Mesodermal cell (in vitro differentiated cells): ENCODE measurements around the gene FAT1.

ENCODE experiments used
- H3K27ac ChIP-seq: 2 replicates; pipeline ENCODE4 v1.7.0; 2013; ENCODE audit warnings: mild to moderate bottlenecking, low read depth, low read length, moderate library complexity; ENCODE audit not compliant: severe bottlenecking
- H3K36me3 ChIP-seq: 2 replicates; pipeline ENCODE4 v1.7.1; 2013; ENCODE audit warnings: mild to moderate bottlenecking, low read length, moderate library complexity; ENCODE audit not compliant: control insufficient read depth, insufficient read depth
- H3K4me1 ChIP-seq: one replicate; pipeline ENCODE4 v1.7.1; 2013; ENCODE audit warnings: mild to moderate bottlenecking, low read length; ENCODE audit not compliant: insufficient read depth, control insufficient read depth, poor library complexity, severe bottlenecking
- H3K4me3 ChIP-seq: 2 replicates; pipeline ENCODE4 v1.7.0; 2013; ENCODE audit warnings: low read length, control low read depth, mild to moderate bottlenecking; ENCODE audit not compliant: insufficient read depth, poor library complexity, severe bottlenecking; ENCODE audit errors: extremely low read depth
- H3K9me3 ChIP-seq: 2 replicates; pipeline ENCODE4 v1.7.1; 2013; ENCODE audit warnings: mild to moderate bottlenecking, low read length, moderate library complexity; ENCODE audit not compliant: control insufficient read depth
- WGBS, 2 experiments: methylation state at CpG; one replicate each; pipeline ENCODE4 v1.1.5; 2013; ENCODE audit warnings: missing lambda C conversion rate in 2 of 2; ENCODE audit not compliant: insufficient coverage in 2 of 2; 5-methylcytosine and 5-hydroxymethylcytosine counted together

The FAT1 gene

DNA sequence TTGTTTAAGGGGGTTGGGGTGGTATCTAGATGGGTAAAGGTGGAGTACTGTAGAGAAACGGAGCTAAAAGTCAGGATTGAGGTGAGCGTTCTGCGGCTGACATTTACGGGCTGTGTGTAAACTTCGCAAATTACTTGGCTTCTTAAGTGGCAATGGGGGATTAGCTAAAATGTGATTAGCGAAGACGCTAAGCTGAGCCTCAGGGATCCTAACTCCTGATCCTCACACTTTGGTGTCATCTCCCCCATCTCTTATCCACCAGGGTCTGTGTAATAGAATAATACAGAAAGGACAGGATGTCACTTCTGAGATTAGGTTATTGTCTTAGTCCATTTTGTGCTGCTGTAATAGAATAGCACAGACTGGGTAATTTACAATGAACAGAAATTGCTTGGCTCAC, 10.6 kb upstream of the FAT1 start:
- H3K4me1 ChIP-seq, result peaks cover 14% of the 10 kb centered on the region
- no peaks in the 10 kb centered on the region for H3K36me3 ChIP-seq
- no peak overlapping the region for H3K4me3 ChIP-seq
- H3K27ac ChIP-seq, result no peak overlapping the region
- WGBS, 2 experiments, result 92 to 93% methylated on average over 4 to 6 of the region's 7 CpGs
- H3K9me3 ChIP-seq, result no peaks in the 10 kb centered on the region

DNA sequence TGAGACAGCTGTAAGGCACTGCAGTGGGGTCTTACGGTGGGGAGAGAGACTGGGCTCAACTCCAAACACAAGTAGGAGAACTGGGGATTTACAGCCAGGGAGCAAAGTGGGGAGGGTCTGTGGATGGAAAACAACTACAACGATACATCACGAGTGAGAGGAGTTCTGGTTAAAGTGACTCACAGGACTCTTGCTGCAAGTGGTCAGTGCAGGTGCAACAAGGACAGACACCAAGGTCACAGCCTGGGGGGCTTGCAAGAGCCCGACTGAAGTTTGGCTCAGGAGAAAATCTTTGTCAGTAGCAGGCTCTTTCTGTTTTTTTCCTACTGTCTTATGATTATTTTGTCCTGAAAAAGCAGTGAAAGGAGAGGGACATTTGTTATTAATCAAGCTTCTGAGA, 10.1 kb upstream of the FAT1 start:
- 97 to 98% methylated on average over 2 to 4 of the region's 4 CpGs for WGBS, 2 experiments
- H3K4me3 ChIP-seq, result no peak overlapping the region
- H3K36me3 ChIP-seq, result no peaks in the 10 kb centered on the region
- no peak overlapping the region for H3K27ac ChIP-seq
- H3K4me1 ChIP-seq, result peaks cover 18% of the 10 kb centered on the region
- H3K9me3 ChIP-seq, result no peaks in the 10 kb centered on the region

DNA sequence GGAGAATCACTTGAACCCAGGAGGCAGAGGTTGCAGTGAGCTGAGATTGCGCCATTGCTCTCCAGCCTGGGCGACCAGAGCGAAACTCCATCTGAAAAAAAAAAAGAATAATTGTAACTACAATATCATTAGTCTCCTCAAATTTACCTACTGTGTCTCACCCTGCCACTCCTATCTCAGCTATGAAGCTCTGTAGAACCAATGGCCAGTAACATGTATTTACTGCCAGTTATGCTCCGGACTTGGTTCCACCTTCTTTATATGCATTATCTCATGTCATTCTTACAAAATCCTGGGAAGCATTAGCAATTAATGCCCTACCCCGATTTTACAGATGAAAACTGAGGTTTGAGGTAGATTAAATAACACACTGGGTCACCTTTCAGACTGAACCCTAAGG, 7.0 kb upstream of the FAT1 start:
- 87% methylated on average over 3 of the region's 5 CpGs; no CpG with 5 or more reads in 1 of the 2 experiments for WGBS, 2 experiments
- Histone ChIP-seq H3K9me3 (no peaks in the 10 kb centered on the region), H3K27ac (no peak overlapping the region), H3K4me1 (peaks cover 18% of the 10 kb centered on the region), H3K4me3 (no peak overlapping the region), H3K36me3 (no peaks in the 10 kb centered on the region)

DNA sequence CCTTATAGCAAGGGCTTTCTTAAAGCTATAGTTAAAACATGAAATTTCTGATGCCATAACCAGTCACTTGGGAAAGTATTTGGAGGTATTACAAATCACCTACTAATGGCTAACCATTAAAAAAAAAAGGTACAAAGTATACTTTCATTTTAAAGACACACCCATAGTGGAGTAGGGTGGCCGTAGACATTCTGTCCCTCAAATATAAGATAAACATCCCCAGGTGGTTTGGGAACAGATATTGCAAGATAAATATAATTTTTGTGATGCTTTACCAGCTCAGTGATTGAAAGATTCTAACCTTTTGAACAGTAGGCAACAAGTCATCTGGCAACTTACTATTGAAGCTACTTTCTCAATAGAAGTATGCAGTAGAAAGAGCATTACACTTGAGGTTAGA, 6.2 kb upstream of the FAT1 start:
- peaks cover 16% of the 10 kb centered on the region for H3K4me1 ChIP-seq
- peaks cover 3% of the 10 kb centered on the region for H3K36me3 ChIP-seq
- no peak overlapping the region for H3K4me3 ChIP-seq
- no peak overlapping the region for H3K27ac ChIP-seq
- no peaks in the 10 kb centered on the region for H3K9me3 ChIP-seq
- WGBS, 2 experiments, result no CpG with 5 or more reads among the region's 1 CpG

DNA sequence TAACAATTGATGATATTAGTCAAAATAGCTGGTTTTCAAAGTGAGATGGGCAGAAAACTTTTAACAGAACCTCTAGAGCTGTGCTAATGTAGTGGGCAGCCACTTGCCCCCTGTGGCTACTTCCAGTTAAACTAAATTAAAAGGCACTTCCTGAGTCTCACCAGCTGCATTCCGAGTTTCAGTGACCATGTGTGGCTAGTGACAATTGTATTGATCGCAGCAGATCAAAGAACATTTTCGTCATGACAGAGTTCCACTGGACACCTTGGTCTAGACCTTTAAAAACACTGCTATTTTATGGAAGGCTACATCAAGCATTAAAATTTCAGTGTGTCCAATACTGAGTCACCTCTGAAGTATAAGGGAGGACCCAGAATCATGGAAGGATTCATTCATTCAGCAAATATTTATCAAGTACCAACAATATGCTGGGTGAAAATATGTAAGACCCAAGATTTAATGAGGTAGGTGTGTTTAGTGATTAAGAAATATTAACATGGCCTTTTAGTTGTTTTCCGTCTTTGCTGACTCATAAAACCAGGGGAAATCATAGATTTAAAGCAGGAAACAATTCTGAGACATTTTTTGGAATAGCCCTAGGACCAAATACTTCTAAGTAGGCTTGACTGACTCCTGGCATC, 5.1 kb upstream of the FAT1 start:
- peaks cover 12% of the 10 kb centered on the region for H3K4me1 ChIP-seq
- H3K4me3 ChIP-seq, result peak overlapping the region; percentile 93
- H3K27ac ChIP-seq, result no peak overlapping the region
- 28 to 40% methylated on average over 4 of the region's 4 CpGs for WGBS, 2 experiments
- H3K9me3 ChIP-seq, result no peaks in the 10 kb centered on the region
- H3K36me3 ChIP-seq, result peaks cover 8% of the 10 kb centered on the region

DNA sequence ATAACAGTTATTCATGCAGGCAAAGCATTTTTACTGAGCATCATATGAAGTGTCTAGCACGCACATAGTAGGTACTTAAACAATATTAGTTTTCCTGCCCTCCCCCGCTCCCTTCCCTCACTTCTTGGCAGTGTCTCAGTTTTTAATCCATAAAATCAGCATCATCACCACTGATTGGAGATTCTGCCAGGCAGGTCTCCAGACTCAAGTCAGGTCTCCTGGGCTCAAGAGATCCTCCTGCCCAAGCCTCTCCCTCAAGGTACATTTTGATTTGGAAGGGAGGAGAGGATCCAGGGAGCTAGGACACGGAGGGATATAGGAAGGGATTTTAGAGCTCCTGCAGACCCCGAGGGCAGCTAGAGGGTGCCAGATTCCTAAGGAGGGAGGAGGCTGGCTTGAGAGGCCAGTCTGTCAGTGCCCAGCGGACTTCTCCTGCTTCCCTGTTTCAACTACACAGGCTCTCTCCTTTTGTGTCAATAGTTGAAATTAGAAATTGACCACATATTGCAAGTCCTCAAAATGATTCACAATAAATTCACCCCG, 4.4 kb upstream of the FAT1 start:
- peak overlapping the region; percentile 45 for H3K27ac ChIP-seq

DNA sequence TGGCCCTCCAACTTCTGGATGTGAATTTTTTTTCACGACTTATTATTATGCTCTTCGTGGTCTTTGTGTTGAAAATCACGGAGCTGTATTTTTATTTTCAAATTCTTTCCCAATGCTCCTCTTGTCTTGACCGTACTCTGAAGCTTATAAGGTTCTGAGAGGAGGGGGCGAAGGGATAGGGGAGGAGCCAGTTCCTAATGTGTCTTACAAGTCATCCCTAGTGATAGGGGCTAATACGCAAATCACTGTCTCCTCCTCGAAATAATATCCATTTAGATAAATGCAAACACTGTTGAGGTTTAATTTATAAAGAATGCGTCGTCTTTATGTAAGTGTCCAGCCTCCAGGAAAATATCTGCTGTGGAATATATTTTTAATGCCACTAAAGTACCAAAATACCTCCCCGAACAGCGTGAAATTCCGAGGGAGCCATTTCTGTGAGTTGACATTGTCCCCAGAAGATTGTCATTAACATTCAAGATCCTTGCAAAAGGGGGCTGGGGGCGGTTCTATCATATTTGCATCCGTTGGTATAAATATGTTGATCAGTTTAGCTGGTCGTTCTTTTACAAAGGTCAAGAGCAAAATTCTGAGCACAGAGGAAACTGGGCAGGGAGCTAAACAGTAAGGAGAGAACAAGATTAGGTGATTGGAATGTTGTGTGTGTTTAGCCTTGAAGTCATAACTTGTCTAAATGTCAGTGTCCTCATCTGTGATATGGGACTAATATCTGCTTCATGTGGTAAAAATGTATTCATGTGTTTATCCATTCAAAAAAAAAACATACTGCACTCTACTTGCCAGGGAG, 3.7 kb upstream of the FAT1 start:
- H3K4me3 ChIP-seq, result peak overlapping the region; percentile 93
- peaks cover 12% of the 10 kb centered on the region for H3K4me1 ChIP-seq
- peaks cover 8% of the 10 kb centered on the region for H3K36me3 ChIP-seq
- WGBS, 2 experiments, result 6% methylated on average over 2 to 3 of the region's 15 CpGs
- H3K9me3 ChIP-seq, result no peaks in the 10 kb centered on the region
- peak overlapping the region; percentile 90 for H3K27ac ChIP-seq

More for the DNA sequence above, 4.4 kb upstream of the FAT1 start:
- peak overlapping the region; percentile 93 for H3K4me3 ChIP-seq
- H3K4me1 ChIP-seq, result peaks cover 12% of the 10 kb centered on the region
- H3K9me3 ChIP-seq, result no peaks in the 10 kb centered on the region
- WGBS, 2 experiments, result 32 to 45% methylated on average over 3 to 4 of the region's 6 CpGs
- peaks cover 8% of the 10 kb centered on the region for H3K36me3 ChIP-seq

DNA sequence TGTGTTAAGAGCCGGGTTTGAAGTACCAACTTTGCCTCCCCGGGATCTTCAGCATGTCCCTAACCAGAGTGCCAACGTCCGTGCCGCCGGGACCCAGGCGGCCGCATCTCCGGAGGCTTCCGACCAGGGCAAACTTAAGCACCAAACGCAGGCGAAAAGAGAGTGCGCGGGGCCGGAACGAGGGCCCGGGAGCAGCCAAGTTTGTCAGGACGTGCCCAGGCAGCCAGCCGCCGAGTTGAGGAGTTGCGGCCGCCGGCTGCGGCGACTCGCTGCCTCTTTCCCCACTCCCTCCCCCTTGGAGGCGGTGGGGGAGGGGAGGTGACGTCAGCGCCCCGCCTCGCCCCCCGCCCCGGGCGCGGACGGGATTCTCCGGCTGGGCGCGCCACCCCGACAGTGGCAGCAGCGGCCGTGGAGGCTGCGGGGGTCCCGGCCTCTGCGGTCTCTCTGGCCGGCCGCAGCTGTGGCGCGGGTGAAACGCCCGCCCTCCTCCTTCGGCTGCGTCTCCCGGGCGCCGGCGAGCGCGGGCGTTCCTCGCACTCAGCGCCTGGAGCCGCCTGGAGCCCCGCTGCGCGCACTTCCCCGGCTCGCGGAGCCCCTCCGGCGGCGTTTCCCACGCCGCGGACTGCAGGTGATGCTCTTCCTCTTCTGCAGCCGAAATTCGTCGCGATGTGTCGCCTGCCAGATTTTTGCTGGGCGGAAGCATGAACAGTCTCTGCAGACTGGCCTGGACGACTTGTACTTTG, 2.9 kb upstream of the FAT1 start:
- Histone ChIP-seq H3K4me1 (peaks cover 12% of the 10 kb centered on the region), H3K27ac (peak overlapping the region; percentile 90), H3K9me3 (peaks cover 4% of the 10 kb centered on the region), H3K36me3 (peaks cover 12% of the 10 kb centered on the region), H3K4me3 (peak overlapping the region; percentile 93)
- WGBS, 2 experiments, result 0% methylated on average over 53 to 54 of the region's 82 CpGs

DNA sequence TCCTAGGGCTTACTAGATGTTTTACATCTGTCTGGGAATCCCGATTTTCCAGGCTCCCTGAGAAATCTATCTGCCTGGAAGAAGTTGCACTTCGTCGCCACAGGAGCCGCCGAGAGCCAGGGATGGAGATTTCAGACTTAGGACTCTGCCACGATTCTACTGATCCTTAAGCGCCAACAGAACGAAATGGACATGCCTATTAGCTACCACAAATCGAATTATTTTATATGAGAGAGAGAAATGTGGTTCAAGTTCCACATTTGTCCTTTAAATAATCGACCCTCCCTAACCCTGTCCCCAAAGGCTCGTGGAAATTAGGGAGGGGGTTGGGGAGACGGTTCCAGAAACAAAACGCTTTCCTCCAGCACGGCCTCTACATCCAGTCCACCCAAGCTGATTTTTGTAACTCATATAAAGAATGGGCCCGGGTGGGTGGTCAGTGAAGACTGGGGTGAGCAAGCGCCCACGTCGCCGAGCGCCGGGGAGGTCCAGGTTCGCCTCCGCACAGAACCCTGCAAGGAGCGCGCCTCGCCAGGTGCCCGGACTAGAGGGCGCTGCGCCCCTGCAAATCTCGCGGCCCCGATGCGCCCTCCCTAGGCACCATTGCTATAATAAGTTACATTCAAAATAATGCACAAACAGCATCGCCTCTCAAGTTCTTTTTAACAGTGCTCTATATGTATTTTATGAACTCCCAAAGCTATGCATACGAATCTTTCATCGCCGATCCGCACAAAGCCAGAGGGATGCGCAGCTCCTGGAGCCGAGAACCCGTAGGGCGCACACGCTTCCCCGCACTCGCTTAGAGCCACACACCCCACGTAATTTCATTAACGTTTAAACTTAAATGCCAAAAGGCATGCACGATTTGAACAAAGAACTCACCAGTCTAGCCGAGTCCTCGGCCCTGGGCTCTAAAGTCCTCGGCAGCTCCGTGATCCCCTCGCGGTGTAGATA, 2.1 kb upstream of the FAT1 start:
- peak overlapping the region; percentile 93 for H3K4me3 ChIP-seq
- H3K9me3 ChIP-seq, result peaks cover 7% of the 10 kb centered on the region
- H3K36me3 ChIP-seq, result peaks cover 18% of the 10 kb centered on the region
- H3K27ac ChIP-seq, result peak overlapping the region; percentile 90
- peaks cover 12% of the 10 kb centered on the region for H3K4me1 ChIP-seq
- 0% methylated on average over 40 to 41 of the region's 54 CpGs for WGBS, 2 experiments
